NB4 (cell line): ENCODE results near the gene ATXN3.

ENCODE experiments used
- MYC ChIP-seq: IDR thresholded peaks from 2 replicates; pipeline ENCODE4 v1.6.1; 2011; ENCODE audit warnings: low read depth, low read length
- POLR2A ChIP-seq: IDR thresholded peaks from 2 replicates; pipeline ENCODE4 v1.6.1; 2011; ENCODE audit warnings: mild to moderate bottlenecking; ENCODE audit not compliant: insufficient read length; ENCODE audit errors: extremely low read depth
- TF ChIP-seq, protein P1 (sequence below): IDR thresholded peaks from one replicate; pipeline ENCODE4 v1.5.1; 2012; ENCODE audit warnings: low read depth, low read length
- TF ChIP-seq, protein P2 (sequence below): IDR thresholded peaks from 2 replicates; pipeline ENCODE4 v1.6.1; 2011; ENCODE audit warnings: low read depth, low read length

DNA sequence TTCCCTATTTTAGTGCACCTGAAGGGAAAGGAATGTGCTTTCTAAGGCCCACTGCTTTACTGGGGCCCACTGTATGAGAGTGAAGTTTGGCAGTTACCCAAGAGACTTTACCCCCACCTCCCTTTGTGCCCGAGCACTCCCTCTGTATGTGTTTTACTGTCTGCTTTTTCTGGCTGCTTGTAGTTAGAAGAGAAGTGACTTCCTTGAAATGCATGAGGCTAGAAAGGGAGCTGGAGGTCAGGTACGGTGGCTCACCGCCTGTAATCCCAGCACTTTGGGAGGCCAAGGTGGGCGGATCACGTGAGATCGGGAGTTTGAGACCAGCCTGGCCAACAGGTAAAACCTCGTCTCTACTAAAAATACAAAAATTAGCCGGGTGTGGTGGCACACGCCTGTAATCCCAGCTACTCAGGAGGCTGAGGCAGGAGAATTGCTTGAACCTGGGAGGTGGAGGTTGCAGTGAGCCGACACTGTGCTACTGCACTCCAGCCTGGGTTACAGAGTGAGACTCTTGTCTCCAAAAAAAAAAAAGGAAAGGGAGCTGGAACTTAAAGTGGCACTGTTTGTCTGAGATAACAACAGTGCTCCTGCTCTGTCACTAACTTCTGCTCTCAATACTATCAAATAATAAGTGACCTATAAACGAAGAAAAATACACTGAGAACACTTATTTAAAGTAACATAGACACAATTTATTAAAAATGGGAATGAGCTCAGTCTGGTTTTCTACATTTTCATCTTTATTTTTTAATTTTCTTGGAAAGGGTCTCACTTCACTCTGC, 72.3 kb downstream of the ATXN3 start:
- TF ChIP-seq, protein P1, sequence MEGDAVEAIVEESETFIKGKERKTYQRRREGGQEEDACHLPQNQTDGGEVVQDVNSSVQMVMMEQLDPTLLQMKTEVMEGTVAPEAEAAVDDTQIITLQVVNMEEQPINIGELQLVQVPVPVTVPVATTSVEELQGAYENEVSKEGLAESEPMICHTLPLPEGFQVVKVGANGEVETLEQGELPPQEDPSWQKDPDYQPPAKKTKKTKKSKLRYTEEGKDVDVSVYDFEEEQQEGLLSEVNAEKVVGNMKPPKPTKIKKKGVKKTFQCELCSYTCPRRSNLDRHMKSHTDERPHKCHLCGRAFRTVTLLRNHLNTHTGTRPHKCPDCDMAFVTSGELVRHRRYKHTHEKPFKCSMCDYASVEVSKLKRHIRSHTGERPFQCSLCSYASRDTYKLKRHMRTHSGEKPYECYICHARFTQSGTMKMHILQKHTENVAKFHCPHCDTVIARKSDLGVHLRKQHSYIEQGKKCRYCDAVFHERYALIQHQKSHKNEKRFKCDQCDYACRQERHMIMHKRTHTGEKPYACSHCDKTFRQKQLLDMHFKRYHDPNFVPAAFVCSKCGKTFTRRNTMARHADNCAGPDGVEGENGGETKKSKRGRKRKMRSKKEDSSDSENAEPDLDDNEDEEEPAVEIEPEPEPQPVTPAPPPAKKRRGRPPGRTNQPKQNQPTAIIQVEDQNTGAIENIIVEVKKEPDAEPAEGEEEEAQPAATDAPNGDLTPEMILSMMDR = no peak
- TF ChIP-seq MYC (no peak), POLR2A (no peak)
- TF ChIP-seq, protein P2, sequence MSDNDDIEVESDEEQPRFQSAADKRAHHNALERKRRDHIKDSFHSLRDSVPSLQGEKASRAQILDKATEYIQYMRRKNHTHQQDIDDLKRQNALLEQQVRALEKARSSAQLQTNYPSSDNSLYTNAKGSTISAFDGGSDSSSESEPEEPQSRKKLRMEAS = no peak
